ENCODE data around the gene SLC46A1.

GRCh38 chr17:28446716-28447395 is 40.8 kb upstream of the SLC46A1 start:
- TF ChIP-seq CTCF (IDR thresholded peaks at IDR 0.05) = no peak
- TF ChIP-seq POLR2A (IDR thresholded peaks at IDR 0.05) = no peak

Measured in Peyer's patch (tissue), 4 donors.